Keratinocyte (primary cell): Measurements from ENCODE around the gene ZBTB39. TPM values are rescaled to one million over a fixed set of nuclear protein-coding genes. Genes with fewer than 3 reads are reported as not detected.
A peak's percentile ranks its signal among the peaks of the same experiment; 100 is the strongest.

Experiments
- DNase-seq: peaks from one replicate; pipeline ENCODE4 v3.0.0-alpha.2; 2011; ENCODE audit warnings: low read depth, missing footprints, low spot score
- FAIRE-seq: peaks from 2 replicates; lab custom pipeline; 2011; peaks lifted over from hg19 to GRCh38; lab: Jason Lieb, UNC
- H2AFZ ChIP-seq: 2 replicates; pipeline ENCODE4 v1.6.0; 2012; ENCODE audit warnings: low read length, control low read depth, inconsistent platforms; ENCODE audit not compliant: control insufficient read depth
- H3K27ac ChIP-seq: 2 replicates; pipeline ENCODE4 v1.5.1; 2011; ENCODE audit warnings: low read length; ENCODE audit not compliant: control insufficient read depth, insufficient read depth
- H3K27me3 ChIP-seq: 3 replicates; pipeline ENCODE4 v1.6.0; 2011; ENCODE audit warnings: low read length; ENCODE audit not compliant: control insufficient read depth, insufficient read depth; ENCODE audit errors: extremely low read depth
- H3K36me3 ChIP-seq, 2 experiments: 2 replicates in 1 of 2; 3 replicates in 1 of 2; pipeline ENCODE4 v1.5.1; 2011; ENCODE audit warnings: low read length in 2 of 2, mild to moderate bottlenecking in 1 of 2; ENCODE audit not compliant: control insufficient read depth in 2 of 2, insufficient read depth in 2 of 2; ENCODE audit errors: extremely low read depth in 1 of 2
- H3K4me1 ChIP-seq: 3 replicates; pipeline ENCODE4 v1.5.1; 2011; ENCODE audit warnings: low read length; ENCODE audit not compliant: control insufficient read depth, insufficient read depth; ENCODE audit errors: extremely low read depth
- H3K4me2 ChIP-seq: 3 replicates; pipeline ENCODE4 v1.6.0; 2011; ENCODE audit warnings: low read depth, low read length; ENCODE audit not compliant: control insufficient read depth, insufficient read depth; ENCODE audit errors: extremely low read depth
- H3K4me3 ChIP-seq, 3 experiments: fragments of 200-600 bp in 1 of 3; sonication (generic) in 1 of 3; 2 replicates in 2 of 3; 3 replicates in 1 of 3; pipeline ENCODE4 v1.5.1; 2011 to 2016; ENCODE audit warnings: low read length in 3 of 3, mild to moderate bottlenecking in 3 of 3, control low read depth in 2 of 3, inconsistent platforms in 1 of 3, low read depth in 1 of 3, mixed read lengths in 1 of 3, mixed run types in 1 of 3, moderate library complexity in 1 of 3; ENCODE audit not compliant: control insufficient read depth in 2 of 3, insufficient read depth in 2 of 3; ENCODE audit errors: extremely low read depth in 1 of 3
- H3K79me2 ChIP-seq: 2 replicates; pipeline ENCODE4 v1.6.0; 2012; ENCODE audit warnings: low read length; ENCODE audit not compliant: control insufficient read depth, insufficient read depth
- H3K9ac ChIP-seq: 3 replicates; pipeline ENCODE4 v1.6.0; 2011; ENCODE audit warnings: low read length; ENCODE audit not compliant: control insufficient read depth, insufficient read depth; ENCODE audit errors: extremely low read depth
- H3K9me1 ChIP-seq: 3 replicates; pipeline ENCODE4 v1.6.0; 2011; ENCODE audit warnings: low read length; ENCODE audit not compliant: control insufficient read depth, insufficient read depth; ENCODE audit errors: extremely low read depth
- H3K9me3 ChIP-seq: 2 replicates; pipeline ENCODE4 v1.5.1; 2012; ENCODE audit warnings: low read depth, low read length; ENCODE audit not compliant: control insufficient read depth
- H4K20me1 ChIP-seq: 3 replicates; pipeline ENCODE4 v1.6.0; 2011; ENCODE audit warnings: low read length; ENCODE audit not compliant: control insufficient read depth, insufficient read depth; ENCODE audit errors: extremely low read depth
- EZH2 ChIP-seq: IDR thresholded peaks from one replicate; pipeline ENCODE4 v1.6.1; 2012; ENCODE audit warnings: inconsistent platforms, mild to moderate bottlenecking, low read length, moderate library complexity
- dilution Hi-C: fragments of 300-500 bp; cut with MboI; formaldehyde crosslinking; loops from one replicate; pipeline ENCODE4 v1.7.0; 2020; ENCODE audit warnings: low sequenced_read_pairs; ENCODE audit not compliant: extremely low pct_ligation_motif_present
- polyA plus RNA-seq, 5 experiments: library from polyadenylated mRNA; depleted of rRNA in 3 of 5; stranded (reverse) in 3 of 5; stranded (forward) in 1 of 5; unstranded in 1 of 5; fragments of >200 nt; gene quantifications; 1 replicate in 1 of 5; 2 replicates in 3 of 5; 3 replicates in 1 of 5; pipeline versions ENCODE4 v1.2.1 to v1.2.3, GENCODE V29; 2011 to 2012; ENCODE audit warnings: missing spikeins in 2 of 5, low read depth in 1 of 5, low replicate concordance in 1 of 5
- TF ChIP-seq, protein P1 (sequence below), 3 experiments: IDR thresholded peaks in 1 of 3; conservative IDR thresholded peaks in 1 of 3; optimal IDR thresholded peaks in 1 of 3; 2 replicates in 2 of 3; 3 replicates in 1 of 3; pipeline versions ENCODE3 to v1.5.1; 2011; ENCODE audit warnings: low read length in 3 of 3, mild to moderate bottlenecking in 3 of 3, moderate library complexity in 2 of 3, control low read depth in 1 of 3, inconsistent platforms in 1 of 3; ENCODE audit not compliant: insufficient read depth in 2 of 3; ENCODE audit errors: extremely low read depth in 1 of 3

The ZBTB39 gene
- polyA plus RNA-seq, 1 donor (not counting 4 experiments of a cell fraction or from before 2014, with no cell fraction given) = 4.1 TPM

DNA sequence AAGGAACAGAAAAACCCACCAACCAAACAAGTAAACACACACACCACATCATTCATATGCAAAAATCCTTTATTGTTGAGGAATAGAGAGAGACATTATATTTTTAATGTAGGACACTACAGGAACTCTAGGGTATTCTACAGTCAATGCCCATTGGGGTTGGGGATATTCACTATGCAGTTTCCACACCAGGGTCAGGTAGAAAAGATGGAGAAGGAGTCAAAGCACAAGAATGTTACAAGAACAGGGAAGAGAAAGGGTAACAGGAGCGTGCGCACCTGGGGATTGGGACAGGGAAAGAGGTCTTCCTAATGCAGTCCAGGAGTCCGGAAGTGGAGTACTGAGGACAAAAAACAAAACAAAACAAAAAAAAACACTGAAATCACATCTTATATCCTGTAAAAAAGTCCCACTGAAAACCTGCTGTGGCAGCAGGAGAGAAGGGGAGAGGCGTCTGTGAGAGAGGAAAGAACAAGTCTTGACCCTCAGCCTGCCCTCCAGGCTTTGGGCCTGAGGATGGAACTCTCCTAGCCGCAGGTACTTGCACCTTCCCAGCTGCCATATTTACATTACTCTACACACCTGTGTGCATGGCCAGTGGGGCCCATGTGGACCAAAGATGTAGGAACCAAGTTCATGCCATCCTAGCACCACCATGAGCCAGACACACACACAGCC, 3.7 kb upstream of the ZBTB39 start:
- Histone ChIP-seq H3K9me1 (no peaks in the 10 kb centered on the region), H3K27me3 (peaks cover 16% of the 10 kb centered on the region), H3K9me3 (no peaks in the 10 kb centered on the region), H3K4me3 (no peak overlapping the region), H3K4me1 (peaks cover 4% of the 10 kb centered on the region), H3K36me3 (no peaks in the 10 kb centered on the region), H3K9ac (no peak overlapping the region), H2AFZ (no peak overlapping the region), H3K4me2 (no peak overlapping the region), H3K27ac (no peak overlapping the region), H3K79me2 (peaks cover 8% of the 10 kb centered on the region), H4K20me1 (no peaks in the 10 kb centered on the region)
- TF ChIP-seq, protein P1, sequence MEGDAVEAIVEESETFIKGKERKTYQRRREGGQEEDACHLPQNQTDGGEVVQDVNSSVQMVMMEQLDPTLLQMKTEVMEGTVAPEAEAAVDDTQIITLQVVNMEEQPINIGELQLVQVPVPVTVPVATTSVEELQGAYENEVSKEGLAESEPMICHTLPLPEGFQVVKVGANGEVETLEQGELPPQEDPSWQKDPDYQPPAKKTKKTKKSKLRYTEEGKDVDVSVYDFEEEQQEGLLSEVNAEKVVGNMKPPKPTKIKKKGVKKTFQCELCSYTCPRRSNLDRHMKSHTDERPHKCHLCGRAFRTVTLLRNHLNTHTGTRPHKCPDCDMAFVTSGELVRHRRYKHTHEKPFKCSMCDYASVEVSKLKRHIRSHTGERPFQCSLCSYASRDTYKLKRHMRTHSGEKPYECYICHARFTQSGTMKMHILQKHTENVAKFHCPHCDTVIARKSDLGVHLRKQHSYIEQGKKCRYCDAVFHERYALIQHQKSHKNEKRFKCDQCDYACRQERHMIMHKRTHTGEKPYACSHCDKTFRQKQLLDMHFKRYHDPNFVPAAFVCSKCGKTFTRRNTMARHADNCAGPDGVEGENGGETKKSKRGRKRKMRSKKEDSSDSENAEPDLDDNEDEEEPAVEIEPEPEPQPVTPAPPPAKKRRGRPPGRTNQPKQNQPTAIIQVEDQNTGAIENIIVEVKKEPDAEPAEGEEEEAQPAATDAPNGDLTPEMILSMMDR (optimal IDR thresholded peaks at IDR 0.05 in 1 of 3, IDR thresholded peaks at IDR 0.05 in 1 of 3, conservative IDR thresholded peaks at IDR 0.05 in 1 of 3; ENCODE audit: extremely low read depth in 1 of 3, insufficient read depth in 2 of 3, low read length in 3 of 3) = no peak
- no peak for TF ChIP-seq EZH2
- no peak for DNase-seq
- FAIRE-seq = no peak
- dilution Hi-C loops = loop anchor here (10.0 kb wide), 1 partner anchor 255 kb away; the partner anchor contains the start of gene PRIM1

DNA sequence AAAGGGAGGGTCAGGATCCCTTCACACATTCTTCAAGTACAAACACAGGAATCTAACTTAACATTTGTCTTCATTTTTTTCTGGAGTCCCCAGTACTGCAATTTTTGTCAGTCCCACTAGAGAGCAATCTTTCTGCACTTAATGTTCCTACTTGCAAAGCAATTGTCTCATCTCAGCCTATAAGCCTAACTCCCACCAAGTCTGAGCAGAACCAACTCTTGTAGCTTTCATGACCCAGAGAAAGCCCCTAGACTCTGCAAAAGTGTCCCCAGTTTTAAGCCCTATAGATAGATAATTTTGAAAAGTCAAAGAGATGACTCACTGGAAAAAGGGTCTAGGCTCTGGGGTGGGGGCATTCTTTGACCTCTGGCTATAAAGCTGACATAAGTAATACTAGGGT, 1.8 kb upstream of the ZBTB39 start:
- FAIRE-seq = peak; percentile 39
- dilution Hi-C loops = loop anchor here (10.0 kb wide), 1 partner anchor 253 kb away; the partner anchor contains the start of gene PRIM1
- H2AFZ ChIP-seq = no peak overlapping the region
- H3K9me1 ChIP-seq = no peaks in the 10 kb centered on the region
- no peak overlapping the region for H3K4me3 ChIP-seq
- no peak overlapping the region for H3K4me2 ChIP-seq
- H3K4me1 ChIP-seq = peaks cover 6% of the 10 kb centered on the region
- no peaks in the 10 kb centered on the region for H4K20me1 ChIP-seq
- peaks cover 20% of the 10 kb centered on the region for H3K79me2 ChIP-seq
- no peaks in the 10 kb centered on the region for H3K9me3 ChIP-seq
- H3K36me3 ChIP-seq = peaks cover 8 to 12% of the 10 kb centered on the region in 2 experiments
- peaks cover 2% of the 10 kb centered on the region for H3K27me3 ChIP-seq
- TF ChIP-seq, protein P1 (optimal IDR thresholded peaks at IDR 0.05 in 1 of 3, IDR thresholded peaks at IDR 0.05 in 1 of 3, conservative IDR thresholded peaks at IDR 0.05 in 1 of 3; ENCODE audit: extremely low read depth in 1 of 3, insufficient read depth in 2 of 3, low read length in 3 of 3) = peak; percentile 33 to 67 (median 62)
- no peak for TF ChIP-seq EZH2
- no peak for DNase-seq
- no peak overlapping the region for H3K27ac ChIP-seq
- no peak overlapping the region for H3K9ac ChIP-seq
